Ovary (tissue), 3 donors: Measurements from ENCODE around the gene TEAD3.

Source experiments
- CTCF ChIP-seq, 3 donors: fragments of 450-650 bp in 2 of 3; fragments of 200-600 bp in 1 of 3; IDR thresholded peaks; one replicate each; pipeline versions ENCODE4 v1.5.1 to v1.8.0; 2016 to 2022; ENCODE audit warnings: antibody characterized with exemption in 3 of 3, mild to moderate bottlenecking in 1 of 3
- EP300 ChIP-seq: sonication (generic); formaldehyde crosslinking; IDR thresholded peaks from one replicate; pipeline ENCODE4 v1.6.1; 2017; ENCODE audit warnings: antibody characterized with exemption
- POLR2A ChIP-seq: fragments of 450-650 bp; IDR thresholded peaks from one replicate; pipeline ENCODE4 v1.6.1; 2017; ENCODE audit warnings: antibody characterized with exemption, mild to moderate bottlenecking, moderate library complexity
- donor health status: DM: no; HTN: no; CAD: no.

GRCh38 chr6:35498422-35499067, 1.7 kb upstream of the TEAD3 start:
- TF ChIP-seq POLR2A (no peak), CTCF (IDR thresholded peaks at IDR 0.05) (no peak), EP300 (no peak)
